ENCODE results near the gene PALLD. TPM values are rescaled to one million over a fixed set of nuclear protein-coding genes. Genes with fewer than 3 reads are reported as not detected.

The PALLD gene
- total RNA-seq, 1 donor from 2014 or later: 204 TPM

GRCh38 chr4:168691631-168692369, 194.9 kb downstream of the PALLD start:
- Histone ChIP-seq H3K36me3 (no peaks in the 10 kb centered on the region), H3K4me1 (peaks cover 0 to 6% of the 10 kb centered on the region in 2 donors), H3K27me3 (no peaks in the 10 kb centered on the region), H3K4me3 (no peak overlapping the region), H3K9me3 (no peaks in the 10 kb centered on the region), H3K27ac (no peak overlapping the region)
- DNase-seq (ENCODE audit: low spot score in 2 of 2): no peak
- intact Hi-C loops (cut with DNase I): loop anchor here (10.0 kb wide), 1 partner anchor 177 kb away; no protein-coding TSS in a partner anchor
- TF ChIP-seq CTCF (IDR thresholded peaks at IDR 0.05): no peak

- Histone ChIP-seq H3K27ac (no peak overlapping the region), H3K4me1 (no peaks in the 10 kb centered on the region), H3K36me3 (no peaks in the 10 kb centered on the region), H3K4me3 (peak overlapping the region in 1 of 2 donors; percentile 37), H3K9me3 (no peaks in the 10 kb centered on the region), H3K27me3 (no peaks in the 10 kb centered on the region)
- intact Hi-C loops (cut with DNase I): loop anchor here (10.0 kb wide), 1 partner anchor 179 kb away; no protein-coding TSS in a partner anchor
- TF ChIP-seq CTCF (IDR thresholded peaks at IDR 0.05): no peak
- DNase-seq (ENCODE audit: low spot score in 2 of 2): no peak
Measured at GRCh38 chr4:168693750-168694490, 197.1 kb downstream of the PALLD start.

DNA sequence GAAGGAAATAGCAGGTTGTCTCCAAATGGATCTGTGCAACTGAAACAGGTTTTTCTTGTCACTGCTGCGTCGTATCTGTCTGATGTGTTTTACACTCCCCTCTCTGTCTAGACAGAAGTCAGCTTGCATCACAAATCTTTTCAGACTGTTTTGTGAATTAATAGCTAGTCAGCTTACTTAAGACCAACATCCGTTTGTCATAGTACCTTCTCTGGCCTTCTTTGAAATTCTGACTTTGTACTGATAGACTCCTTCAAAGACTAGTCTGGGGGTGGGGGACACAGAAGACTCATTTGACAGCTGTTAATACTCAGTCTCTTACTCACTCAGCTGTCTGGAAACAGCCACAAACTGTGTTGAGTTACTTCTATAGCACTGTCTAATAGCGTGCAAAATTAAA, 197.8 kb downstream of the PALLD start:
- no peak for DNase-seq (ENCODE audit: low spot score in 2 of 2)
- peaks cover 0 to 3% of the 10 kb centered on the region in 2 donors for H3K4me1 ChIP-seq
- no peaks in the 10 kb centered on the region for H3K36me3 ChIP-seq
- H3K27me3 ChIP-seq: no peaks in the 10 kb centered on the region
- no peak for TF ChIP-seq CTCF (IDR thresholded peaks at IDR 0.05)
- H3K4me3 ChIP-seq: no peak overlapping the region
- H3K27ac ChIP-seq: no peak overlapping the region
- no peaks in the 10 kb centered on the region for H3K9me3 ChIP-seq
- intact Hi-C loops (cut with DNase I): loop anchor here (5.0 to 10.0 kb wide), 2 partner anchors 107 to 180 kb away; no protein-coding TSS in a partner anchor

GRCh38 chr4:168695288-168695687, 198.4 kb downstream of the PALLD start:
- Histone ChIP-seq H3K4me3 (no peak overlapping the region), H3K9me3 (no peaks in the 10 kb centered on the region), H3K27ac (peak overlapping the region in 1 of 2 donors; percentile 25), H3K36me3 (no peaks in the 10 kb centered on the region), H3K4me1 (peaks cover 0 to 3% of the 10 kb centered on the region in 2 donors), H3K27me3 (no peaks in the 10 kb centered on the region)
- no peak for TF ChIP-seq CTCF (IDR thresholded peaks at IDR 0.05)
- no peak for DNase-seq (ENCODE audit: low spot score in 2 of 2)
- intact Hi-C loops (cut with DNase I): loop anchor here (5.0 to 10.0 kb wide), 2 partner anchors 108 to 180 kb away; no protein-coding TSS in a partner anchor

GRCh38 chr4:168696280-168696679, 199.4 kb downstream of the PALLD start:
- Histone ChIP-seq H3K9me3 (no peaks in the 10 kb centered on the region), H3K4me1 (peaks cover 0 to 3% of the 10 kb centered on the region in 2 donors), H3K27me3 (no peaks in the 10 kb centered on the region), H3K4me3 (no peak overlapping the region), H3K27ac (peak overlapping the region in 1 of 2 donors; percentile 25), H3K36me3 (no peaks in the 10 kb centered on the region)
- intact Hi-C loops (cut with DNase I): loop anchor here (2.0 to 10.0 kb wide), 3 partner anchors 61 to 181 kb away; no protein-coding TSS in a partner anchor
- no peak for DNase-seq (ENCODE audit: low spot score in 2 of 2)
- no peak for TF ChIP-seq CTCF (IDR thresholded peaks at IDR 0.05)
